ENCODE results near the gene CALD1. TPM values are rescaled to one million over a fixed set of nuclear protein-coding genes. Genes with fewer than 3 reads are reported as not detected.

The CALD1 gene
- total and polyA plus RNA-seq, 10 donors = 42.4 to 333 (median 212) TPM

DNA sequence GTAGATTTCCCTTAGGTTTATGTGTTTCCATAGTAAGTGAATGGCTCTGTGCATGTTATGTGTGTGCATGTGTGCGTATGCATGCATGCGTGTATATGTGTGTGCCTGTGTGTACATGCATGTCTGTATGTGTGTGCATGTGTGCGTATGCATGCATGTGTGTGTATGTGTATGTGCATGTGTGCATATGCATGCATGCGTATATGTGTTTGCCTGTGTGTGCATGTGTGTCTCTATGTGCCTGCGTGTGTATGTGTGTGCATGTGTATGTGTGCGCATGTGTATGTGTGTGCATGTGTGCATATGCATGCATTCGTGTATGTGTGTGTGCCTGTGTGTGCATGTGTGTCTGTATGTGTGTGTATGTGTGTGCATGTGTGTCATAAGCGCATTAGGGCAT is 108.1 kb downstream of the CALD1 start:
- H3K36me3 ChIP-seq = no peaks in the 10 kb centered on the region
- peaks cover 0 to 47% (median 17%) of the 10 kb centered on the region in 6 donors for H3K4me1 ChIP-seq
- H3K27me3 ChIP-seq (replicated peaks in 1 of 7) = peaks cover 0 to 13% (median 6%) of the 10 kb centered on the region in 7 donors
- H3K4me3 ChIP-seq = no peak overlapping the region
- TF ChIP-seq, protein P1, sequence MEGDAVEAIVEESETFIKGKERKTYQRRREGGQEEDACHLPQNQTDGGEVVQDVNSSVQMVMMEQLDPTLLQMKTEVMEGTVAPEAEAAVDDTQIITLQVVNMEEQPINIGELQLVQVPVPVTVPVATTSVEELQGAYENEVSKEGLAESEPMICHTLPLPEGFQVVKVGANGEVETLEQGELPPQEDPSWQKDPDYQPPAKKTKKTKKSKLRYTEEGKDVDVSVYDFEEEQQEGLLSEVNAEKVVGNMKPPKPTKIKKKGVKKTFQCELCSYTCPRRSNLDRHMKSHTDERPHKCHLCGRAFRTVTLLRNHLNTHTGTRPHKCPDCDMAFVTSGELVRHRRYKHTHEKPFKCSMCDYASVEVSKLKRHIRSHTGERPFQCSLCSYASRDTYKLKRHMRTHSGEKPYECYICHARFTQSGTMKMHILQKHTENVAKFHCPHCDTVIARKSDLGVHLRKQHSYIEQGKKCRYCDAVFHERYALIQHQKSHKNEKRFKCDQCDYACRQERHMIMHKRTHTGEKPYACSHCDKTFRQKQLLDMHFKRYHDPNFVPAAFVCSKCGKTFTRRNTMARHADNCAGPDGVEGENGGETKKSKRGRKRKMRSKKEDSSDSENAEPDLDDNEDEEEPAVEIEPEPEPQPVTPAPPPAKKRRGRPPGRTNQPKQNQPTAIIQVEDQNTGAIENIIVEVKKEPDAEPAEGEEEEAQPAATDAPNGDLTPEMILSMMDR (IDR thresholded peaks at IDR 0.05 in 8 of 11, conservative IDR thresholded peaks at IDR 0.05 in 3 of 11) = no peak
- TF ChIP-seq POLR2A (IDR thresholded peaks at IDR 0.05) (no peak), POLR2AphosphoS5 (IDR thresholded peaks at IDR 0.05) (no peak)
- peak overlapping the region in 2 of 8 donors; percentile 42 to 56 for H3K27ac ChIP-seq
- no peaks in the 10 kb centered on the region for H3K9me3 ChIP-seq
- DNase-seq = no peak
- intact Hi-C loops (cut with DNase I; ENCODE audit: low total_unique reads) = no loop called here
- 92 to 98% (median 96%) methylated on average over 7 to 8 of the region's 8 CpGs for WGBS, 5 donors

DNA sequence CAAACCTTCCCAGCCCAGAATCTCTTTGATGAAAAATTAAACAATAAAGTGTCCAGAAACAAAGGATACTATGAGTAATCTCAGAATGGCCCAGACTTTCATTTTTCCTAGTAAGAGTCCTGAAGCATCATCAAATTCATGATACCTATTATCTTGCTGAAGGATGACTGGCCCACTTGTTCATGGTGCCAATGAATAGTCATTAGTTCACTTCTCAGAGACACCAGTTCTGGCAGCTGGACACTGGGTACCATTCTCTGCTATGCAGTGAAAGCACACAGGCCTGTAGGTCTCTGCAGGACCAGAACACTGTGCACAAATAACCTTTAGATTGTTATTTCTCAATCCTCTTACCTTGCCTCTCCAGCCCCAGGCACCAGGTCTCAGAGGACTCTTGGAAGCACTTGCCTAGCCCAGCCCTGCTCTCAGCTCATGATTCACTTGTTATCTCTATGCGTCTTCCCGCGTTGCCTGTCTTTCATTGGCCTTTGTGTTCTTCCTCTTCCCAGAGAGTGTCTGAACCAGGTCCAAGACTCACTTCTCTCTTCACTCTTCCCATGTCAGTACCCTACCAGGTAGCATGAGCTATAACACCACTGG is 108.8 kb downstream of the CALD1 start:
- Histone ChIP-seq H3K9me3 (no peaks in the 10 kb centered on the region), H3K36me3 (no peaks in the 10 kb centered on the region), H3K4me1 (peaks cover 0 to 47% (median 17%) of the 10 kb centered on the region in 6 donors), H3K27me3 (replicated peaks in 1 of 7) (peaks cover 0 to 13% (median 6%) of the 10 kb centered on the region in 7 donors), H3K27ac (no peak overlapping the region), H3K4me3 (no peak overlapping the region)
- intact Hi-C loops (cut with DNase I; ENCODE audit: low total_unique reads) = no loop called here
- no peak for TF ChIP-seq POLR2A (IDR thresholded peaks at IDR 0.05)
- TF ChIP-seq POLR2AphosphoS5 (IDR thresholded peaks at IDR 0.05) = no peak
- TF ChIP-seq, protein P1 (IDR thresholded peaks at IDR 0.05 in 8 of 11, conservative IDR thresholded peaks at IDR 0.05 in 3 of 11) = no peak
- DNase-seq = no peak
- 59 to 82% (median 63%) methylated on average over 3 of the region's 3 CpGs for WGBS, 5 donors

DNA sequence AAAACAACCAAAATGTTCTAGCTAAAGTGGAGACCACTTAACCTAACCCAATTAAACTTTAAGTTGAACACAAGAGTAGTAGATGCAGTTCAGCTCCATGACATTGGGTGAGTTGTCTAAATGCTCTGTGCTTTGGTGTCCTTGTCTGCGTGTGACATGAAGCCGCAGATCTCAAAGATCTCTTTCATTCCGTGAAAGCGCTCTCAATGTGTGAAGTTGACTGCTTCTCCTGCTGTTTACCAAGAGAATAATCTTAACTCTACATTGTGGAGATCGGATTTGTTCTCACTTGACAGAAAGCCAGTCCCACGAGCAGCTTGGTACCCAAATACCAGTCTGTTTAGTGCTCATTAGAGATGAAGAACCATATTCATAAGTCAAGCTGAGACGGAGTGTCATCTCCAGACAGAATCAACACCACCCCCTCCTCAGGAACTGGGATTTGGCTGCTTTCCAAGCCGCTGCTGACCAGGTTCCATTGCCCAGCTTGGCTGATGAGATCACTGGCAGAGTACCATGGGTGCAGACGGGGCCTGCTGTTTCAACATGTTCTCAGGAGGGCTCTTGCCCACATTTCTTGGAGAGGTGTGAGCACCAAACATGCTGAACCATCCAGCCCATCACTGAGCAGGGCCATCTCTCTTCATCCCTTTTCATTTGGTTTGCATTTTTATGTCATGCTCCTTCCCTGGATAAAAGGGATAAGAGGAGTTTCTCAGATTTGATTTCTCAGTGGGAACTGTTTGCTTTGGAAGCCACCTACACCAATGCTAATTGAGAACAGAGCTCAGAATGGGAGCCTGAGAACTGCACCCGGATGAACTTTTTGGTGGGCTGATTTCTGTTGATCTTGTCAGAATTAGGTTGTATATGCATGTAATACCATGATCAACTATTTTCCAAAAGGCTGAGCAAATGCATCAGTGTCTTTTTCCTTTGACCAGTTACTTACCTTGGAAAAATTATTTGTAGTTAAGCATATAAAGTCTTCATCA is 111.1 kb downstream of the CALD1 start:
- intact Hi-C loops (cut with DNase I; ENCODE audit: low total_unique reads) = no loop called here
- H3K27me3 ChIP-seq (replicated peaks in 1 of 7) = peaks cover 0 to 13% (median 6%) of the 10 kb centered on the region in 7 donors
- no peak for TF ChIP-seq POLR2AphosphoS5 (IDR thresholded peaks at IDR 0.05)
- H3K4me3 ChIP-seq = peak overlapping the region in 3 of 8 donors; percentile 20 to 57 (median 32)
- peak overlapping the region in 3 of 8 donors; percentile 40 to 44 (median 44) for H3K27ac ChIP-seq
- H3K36me3 ChIP-seq = no peaks in the 10 kb centered on the region
- 81 to 89% (median 85%) methylated on average over 9 to 10 of the region's 10 CpGs for WGBS, 5 donors
- peaks cover 0 to 3% (median 2%) of the 10 kb centered on the region in 8 donors for H3K9me3 ChIP-seq
- DNase-seq = no peak
- peaks cover 0 to 44% (median 16%) of the 10 kb centered on the region in 6 donors for H3K4me1 ChIP-seq

DNA sequence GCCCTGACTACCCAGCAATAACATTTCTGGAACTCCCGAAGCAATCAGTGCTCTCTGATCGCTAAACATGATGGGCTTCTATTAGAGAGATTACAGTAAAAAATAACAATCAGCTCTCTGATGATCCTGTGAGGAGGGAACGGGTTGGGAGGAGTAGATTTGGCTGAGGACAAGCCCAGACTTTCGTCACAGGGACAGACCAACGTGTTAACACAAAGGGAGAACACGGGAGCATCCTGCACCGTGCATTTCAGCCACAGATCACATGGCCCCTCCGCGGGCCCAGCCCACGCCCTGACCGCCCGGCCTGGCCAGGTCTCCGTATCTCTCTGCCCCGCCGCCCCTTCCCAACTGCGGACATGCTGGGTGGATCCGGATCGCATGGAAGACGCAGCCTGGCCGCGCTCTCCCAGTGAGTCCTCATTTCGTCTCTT is 111.8 kb downstream of the CALD1 start:
- no peak for DNase-seq
- intact Hi-C loops (cut with DNase I; ENCODE audit: low total_unique reads) = no loop called here
- Histone ChIP-seq H3K4me3 (peak overlapping the region in 5 of 8 donors; percentile 20 to 57 (median 23)), H3K27ac (peak overlapping the region in 6 of 8 donors; percentile 15 to 44 (median 40)), H3K27me3 (replicated peaks in 1 of 7) (peaks cover 0 to 13% (median 6%) of the 10 kb centered on the region in 7 donors), H3K9me3 (peaks cover 0 to 11% (median 10%) of the 10 kb centered on the region in 8 donors), H3K4me1 (peaks cover 0 to 36% (median 13%) of the 10 kb centered on the region in 6 donors), H3K36me3 (peaks cover 0 to 2% (median 0%) of the 10 kb centered on the region in 6 donors)
- 10 to 21% (median 15%) methylated on average over 22 of the region's 22 CpGs for WGBS, 5 donors
- TF ChIP-seq, protein P1 (IDR thresholded peaks at IDR 0.05 in 8 of 11, conservative IDR thresholded peaks at IDR 0.05 in 3 of 11) = no peak
- TF ChIP-seq POLR2AphosphoS5 (IDR thresholded peaks at IDR 0.05) = peak; percentile 8 to 68 (median 53)

All from spleen (tissue), 11 donors.